ENCODE results near the gene VSIG10L. TPM values are rescaled to one million over a fixed set of nuclear protein-coding genes. Genes with fewer than 3 reads are reported as not detected.

VSIG10L gene
- total RNA-seq, 1 experiment from 2014 or later: 0.58 TPM

DNA sequence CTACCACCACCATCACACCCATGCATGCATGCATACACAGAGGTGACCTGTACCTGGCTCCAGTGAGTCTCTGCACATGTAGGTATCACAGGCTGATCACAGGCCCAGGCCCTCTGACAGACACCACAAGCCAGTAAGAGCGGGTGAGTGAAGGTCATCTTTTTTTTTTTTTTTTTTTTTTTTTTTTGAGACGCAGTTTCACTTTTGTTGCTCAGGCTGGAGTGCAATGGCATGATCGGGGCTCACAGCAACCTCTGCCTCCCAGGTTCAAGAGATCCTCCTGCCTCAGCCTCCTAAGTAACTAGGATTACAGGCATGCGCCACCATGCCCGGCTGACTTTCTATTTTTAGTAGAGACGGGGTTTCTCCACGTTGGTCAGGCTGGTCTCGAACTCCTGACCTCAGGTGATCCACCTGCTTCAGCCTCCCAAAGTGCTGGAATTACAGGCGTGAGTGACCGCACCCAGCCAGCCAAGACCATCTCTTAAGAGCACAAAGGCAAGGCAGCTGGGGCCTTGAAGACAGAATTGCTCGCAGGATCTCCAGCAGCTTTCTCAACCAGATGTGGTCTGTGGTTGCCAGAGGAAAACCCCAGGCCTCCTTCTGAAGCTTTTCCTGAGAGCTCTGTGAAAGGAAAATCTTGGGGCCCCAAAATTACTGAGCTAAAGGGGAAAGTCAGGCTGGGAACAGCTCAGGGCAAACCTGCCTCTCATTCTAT lies 33.7 kb upstream of the VSIG10L start:
- CTCF ChIA-PET: no interaction called here
- POLR2A ChIA-PET: interaction anchor here (0.7 kb wide), 1 partner anchor 184 kb away, joined by 3 read pairs; no protein-coding TSS in a partner anchor

DNA sequence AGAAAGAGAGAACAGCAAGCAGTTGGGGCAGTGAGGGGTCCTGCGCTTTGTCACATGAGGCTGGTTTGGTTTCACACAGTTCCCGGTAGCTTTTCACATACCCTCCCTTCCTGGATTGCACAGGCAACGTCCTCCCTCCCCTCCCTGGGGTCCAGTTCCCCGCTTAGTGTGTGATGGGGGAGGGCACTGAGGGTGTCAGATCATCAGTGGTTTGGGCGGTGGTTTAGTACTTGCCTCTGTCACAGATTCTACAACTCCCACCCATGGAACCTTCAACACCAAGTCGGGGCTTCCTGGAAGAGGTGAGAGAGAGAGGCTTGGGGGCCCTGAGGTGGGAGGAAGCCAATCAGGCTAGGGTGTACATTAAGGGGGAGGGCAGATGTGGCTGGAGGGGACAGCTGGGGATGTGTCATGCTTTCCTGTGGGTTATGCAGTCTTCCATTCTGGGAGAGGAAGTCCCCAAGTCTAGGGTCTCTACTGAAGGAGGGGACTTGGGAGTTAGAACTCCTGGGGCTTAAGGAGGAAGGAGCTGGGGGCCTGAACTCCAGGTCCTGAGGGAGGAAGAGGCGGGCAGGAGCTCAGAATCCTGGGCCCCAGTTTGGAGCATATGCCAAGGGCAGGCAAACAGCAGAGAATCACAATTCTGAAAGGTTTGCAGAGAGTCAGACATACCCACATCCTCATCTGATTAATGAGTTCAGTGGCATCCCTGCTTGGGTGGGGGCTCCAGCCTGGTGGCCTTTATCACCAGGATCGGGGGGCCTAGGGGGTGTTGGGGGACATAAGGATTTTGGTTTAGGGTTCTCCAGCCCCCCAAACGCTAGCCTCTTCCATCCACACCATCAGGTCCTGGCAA lies 30.9 kb upstream of the VSIG10L start, which contains the start of gene NKG7:
Gene NKG7, minus strand, starts transcription at position 6 of the 856 bp plus-strand sequence. CDS start 119 bp downstream, outside the sequence.
- no peak within 1 kb of the TSS for H3K27ac Mint-ChIP-seq (ENCODE audit: low read depth, unreplicated experiment)
- H3K36me3 Mint-ChIP-seq (ENCODE audit: insufficient read depth, unreplicated experiment): no peaks in the 10 kb centered on the region
- TF ChIP-seq, protein P1, sequence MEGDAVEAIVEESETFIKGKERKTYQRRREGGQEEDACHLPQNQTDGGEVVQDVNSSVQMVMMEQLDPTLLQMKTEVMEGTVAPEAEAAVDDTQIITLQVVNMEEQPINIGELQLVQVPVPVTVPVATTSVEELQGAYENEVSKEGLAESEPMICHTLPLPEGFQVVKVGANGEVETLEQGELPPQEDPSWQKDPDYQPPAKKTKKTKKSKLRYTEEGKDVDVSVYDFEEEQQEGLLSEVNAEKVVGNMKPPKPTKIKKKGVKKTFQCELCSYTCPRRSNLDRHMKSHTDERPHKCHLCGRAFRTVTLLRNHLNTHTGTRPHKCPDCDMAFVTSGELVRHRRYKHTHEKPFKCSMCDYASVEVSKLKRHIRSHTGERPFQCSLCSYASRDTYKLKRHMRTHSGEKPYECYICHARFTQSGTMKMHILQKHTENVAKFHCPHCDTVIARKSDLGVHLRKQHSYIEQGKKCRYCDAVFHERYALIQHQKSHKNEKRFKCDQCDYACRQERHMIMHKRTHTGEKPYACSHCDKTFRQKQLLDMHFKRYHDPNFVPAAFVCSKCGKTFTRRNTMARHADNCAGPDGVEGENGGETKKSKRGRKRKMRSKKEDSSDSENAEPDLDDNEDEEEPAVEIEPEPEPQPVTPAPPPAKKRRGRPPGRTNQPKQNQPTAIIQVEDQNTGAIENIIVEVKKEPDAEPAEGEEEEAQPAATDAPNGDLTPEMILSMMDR (IDR thresholded peaks at IDR 0.05; ENCODE audit: unreplicated experiment): no peak
- no TSS peak for BruUV-seq (replicated peaks)
- H3K4me1 Mint-ChIP-seq (ENCODE audit: insufficient read depth, unreplicated experiment): no peaks in the 10 kb centered on the region
- H3K9me3 Mint-ChIP-seq (ENCODE audit: unreplicated experiment): no peaks in the 10 kb centered on the region
- H3K4me3 Mint-ChIP-seq (ENCODE audit: unreplicated experiment): no peak within 1 kb of the TSS
- no peak for DNase-seq (ENCODE audit: unreplicated experiment)
- no peaks in the 10 kb centered on the region for H3K27me3 Mint-ChIP-seq (ENCODE audit: insufficient read depth, unreplicated experiment)
- POLR2A ChIA-PET: no interaction called here
- CTCF ChIA-PET: interaction anchor here (0.5 to 0.9 kb wide), 3 partner anchors 9 to 26 kb away, joined by 3 read pairs; no protein-coding TSS in a partner anchor
- intact Hi-C loops (cut with micrococcal nuclease): no loop called here

More for the DNA sequence above, 33.7 kb upstream of the VSIG10L start:
- intact Hi-C loops (cut with micrococcal nuclease): no loop called here
- DNase-seq (ENCODE audit: unreplicated experiment): no peak
- no peaks in the 10 kb centered on the region for H3K36me3 Mint-ChIP-seq (ENCODE audit: insufficient read depth, unreplicated experiment)
- no peak overlapping the region for H3K27ac Mint-ChIP-seq (ENCODE audit: low read depth, unreplicated experiment)
- TF ChIP-seq, protein P1 (IDR thresholded peaks at IDR 0.05; ENCODE audit: unreplicated experiment): no peak
- no TSS peak for BruUV-seq (replicated peaks)
- no peaks in the 10 kb centered on the region for H3K4me1 Mint-ChIP-seq (ENCODE audit: insufficient read depth, unreplicated experiment)
- no peaks in the 10 kb centered on the region for H3K9me3 Mint-ChIP-seq (ENCODE audit: unreplicated experiment)
- no peaks in the 10 kb centered on the region for H3K27me3 Mint-ChIP-seq (ENCODE audit: insufficient read depth, unreplicated experiment)
- no peak overlapping the region for H3K4me3 Mint-ChIP-seq (ENCODE audit: unreplicated experiment)

DNA sequence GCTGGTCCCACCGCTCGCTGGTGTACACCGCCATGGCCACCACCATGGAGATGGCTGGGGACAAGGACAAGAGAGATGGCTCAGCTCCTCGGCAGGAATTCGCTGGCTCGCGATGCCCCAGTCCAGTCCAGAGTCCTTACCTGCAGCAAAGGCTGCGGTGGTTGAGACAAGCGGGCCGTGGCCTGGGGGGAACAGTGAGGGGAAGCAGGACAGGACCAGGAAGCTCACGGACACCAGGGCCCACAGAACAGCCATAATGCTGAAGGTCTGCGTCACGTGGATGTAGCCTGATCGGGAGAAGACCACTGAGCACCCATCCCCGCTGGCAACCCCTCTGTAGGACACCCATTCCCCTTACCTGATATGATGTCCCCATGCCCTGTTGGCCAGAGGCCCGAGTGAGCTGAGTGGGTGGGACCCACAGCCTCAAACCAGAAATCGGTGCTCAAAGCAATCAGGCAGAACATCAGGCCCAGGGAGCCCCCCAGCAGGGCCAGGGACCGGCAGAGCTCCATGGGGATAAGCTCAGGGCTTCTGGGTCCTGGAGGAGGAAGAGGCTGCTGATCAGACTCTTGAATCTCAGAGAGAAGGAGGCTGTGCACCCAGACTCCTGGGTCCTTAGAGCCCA lies 30.2 kb upstream of the VSIG10L start:
- Mint-ChIP-seq H3K9me3 (ENCODE audit: unreplicated experiment) (no peaks in the 10 kb centered on the region), H3K27ac (ENCODE audit: low read depth, unreplicated experiment) (no peak overlapping the region), H3K36me3 (ENCODE audit: insufficient read depth, unreplicated experiment) (no peaks in the 10 kb centered on the region), H3K27me3 (ENCODE audit: insufficient read depth, unreplicated experiment) (no peaks in the 10 kb centered on the region), H3K4me1 (ENCODE audit: insufficient read depth, unreplicated experiment) (no peaks in the 10 kb centered on the region), H3K4me3 (ENCODE audit: unreplicated experiment) (no peak overlapping the region)
- BruUV-seq (replicated peaks): no TSS peak
- POLR2A ChIA-PET: no interaction called here
- TF ChIP-seq, protein P1 (IDR thresholded peaks at IDR 0.05; ENCODE audit: unreplicated experiment): no peak
- CTCF ChIA-PET: interaction anchor here (0.5 to 0.9 kb wide), 3 partner anchors 13 to 412 kb away, joined by 3 read pairs; no protein-coding TSS in a partner anchor
- intact Hi-C loops (cut with micrococcal nuclease): no loop called here
- no peak for DNase-seq (ENCODE audit: unreplicated experiment)
